Adrenal gland (tissue), 12 donors: ENCODE measurements around the gene DNAH6. TPM values are rescaled to one million over a fixed set of nuclear protein-coding genes. Genes with fewer than 3 reads are reported as not detected.

ENCODE experiments used
- DNase-seq, 7 donors: peaks; one replicate each; pipeline ENCODE4 v3.0.0-alpha.2; 2019 to 2020
- H3K27ac ChIP-seq, 5 donors: fragments of 200-600 bp; sonication (generic) in 4 of 5; 1 replicate in 3 of 5; 2 replicates in 2 of 5; pipeline versions ENCODE4 v1.5.1 to v1.8.0; 2016 to 2020; ENCODE audit warnings: mild to moderate bottlenecking in 1 of 5
- H3K27me3 ChIP-seq: fragments of 200-600 bp; 2 replicates; pipeline ENCODE4 v1.8.0; 2021
- H3K36me3 ChIP-seq, 2 donors: fragments of 200-600 bp; replicated peaks in 1 of 2; 1 replicate in 1 of 2; 2 replicates in 1 of 2; pipeline versions ENCODE4 v1.5.1 to v1.8.0; 2018 to 2022
- H3K4me1 ChIP-seq, 2 donors: fragments of 200-600 bp; replicated peaks in 1 of 2; 1 replicate in 1 of 2; 2 replicates in 1 of 2; pipeline versions ENCODE4 v1.5.1 to v1.8.0; 2018 to 2021
- H3K4me3 ChIP-seq, 4 donors: fragments of 200-600 bp; sonication (generic) in 3 of 4; one replicate each; pipeline ENCODE4 v1.5.1; 2016 to 2018
- H3K9me3 ChIP-seq, 3 donors: fragments of 200-600 bp; sonication (generic) in 1 of 3; replicated peaks in 1 of 3; 1 replicate in 2 of 3; 2 replicates in 1 of 3; pipeline versions ENCODE4 v1.5.1 to v1.8.0; 2016 to 2021
- POLR2A ChIP-seq, 2 donors: fragments of 450-650 bp; IDR thresholded peaks; one replicate each; pipeline ENCODE4 v1.6.1; 2017; ENCODE audit warnings: antibody characterized with exemption in 2 of 2, mild to moderate bottlenecking in 2 of 2, moderate library complexity in 1 of 2
- WGBS, 4 donors: extraction: QIAGEN DNeasy Blood & Tissue Kit in 2 of 4; methylation state at CpG; one replicate each; pipeline versions ENCODE4 v1.1.5 to v1.1.7; 2013 to 2017; 5-methylcytosine and 5-hydroxymethylcytosine counted together
- intact Hi-C, 2 donors: fragments of 100-400 bp; cut with DNase I; formaldehyde crosslinking; loops; one replicate each; pipeline versions ENCODE4 v1.14.1 to v1.15.0; 2022 to 2023
- polyA plus RNA-seq, 3 donors: library from polyadenylated mRNA; stranded (reverse); fragments of 200-250 nt in 2 of 3; fragments of 350-450 nt in 1 of 3; fragmentation: Illumina TruSeq in 1 of 3; extraction: RNeasy Lipid Tissue Mini Kit (QIAGEN cat#74804) in 1 of 3; gene quantifications; one replicate each; pipeline ENCODE4 v1.2.3, GENCODE V29; 2013 to 2014
- total RNA-seq, 9 donors: library from RNA; depleted of rRNA in 4 of 9; stranded (reverse); fragments of >200 nt in 4 of 9; fragments of 120-200 nt in 1 of 9; fragmentation: NEBNext Ultra II Directional in 1 of 9; extraction: Animal tissue kit (Norgen Biotek cat#: 25700) in 1 of 9; gene quantifications; one replicate each; pipeline versions ENCODE4 v1.1.0 to v1.2.4, GENCODE V29; 2013 to 2023
- TF ChIP-seq, protein P1 (sequence below), 6 experiments: fragments of 450-650 bp in 4 of 6; fragments of 200-600 bp in 2 of 6; sonication (generic) in 1 of 6; IDR thresholded peaks; 1 replicate in 5 of 6; 2 replicates in 1 of 6; pipeline versions ENCODE4 v1.5.1 to v1.8.0; 2016 to 2021; ENCODE audit warnings: antibody characterized with exemption in 6 of 6, mild to moderate bottlenecking in 2 of 6, moderate library complexity in 1 of 6
- donor health status: healthy with polysubstance abuse.
- donor health status: Bipolar disorder and iron deficiency.
- donor health status: DM: yes; HTN: yes; CAD: no.
- donor health status: DM: no; HTN: no; CAD: no.
- donor health status: DM: no; HTN: no; CAD: no.
- donor health status: DM: yes; HTN: yes; CAD: no.

Gene DNAH6
- total and polyA plus RNA-seq, 12 donors = 0.06 to 0.74 (median 0.28) TPM

DNA sequence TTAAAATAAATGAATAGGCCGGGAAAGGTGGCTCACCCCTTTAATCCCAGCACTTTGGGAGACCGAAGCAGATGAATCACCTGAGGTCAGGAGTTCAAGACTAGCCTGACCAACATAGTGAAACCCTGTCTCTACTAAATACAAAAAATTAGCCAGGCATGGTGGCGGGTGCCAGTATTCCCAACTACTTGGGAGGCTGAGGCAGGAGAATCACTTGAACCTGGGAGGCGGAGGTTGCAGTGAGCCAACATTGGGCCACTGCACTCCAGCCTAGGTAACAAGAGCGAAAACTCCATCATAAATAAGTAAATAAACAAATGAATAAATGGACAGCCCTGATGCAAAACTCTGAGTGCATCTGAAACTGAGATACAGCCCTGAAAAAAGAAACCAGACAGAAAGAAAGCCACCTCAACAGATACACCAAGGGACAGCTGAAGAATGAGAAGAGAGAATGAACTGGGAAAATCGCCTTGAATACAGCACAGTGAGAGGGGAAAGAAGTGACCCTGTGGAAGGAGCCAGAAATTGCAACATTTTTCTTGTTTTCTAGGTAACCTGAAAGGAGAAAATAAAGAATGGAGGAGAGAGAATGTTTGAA, 300.2 kb downstream of the DNAH6 start:
- no peaks in the 10 kb centered on the region for H3K36me3 ChIP-seq
- H3K4me3 ChIP-seq = no peak overlapping the region
- 82 to 88% (median 87%) methylated on average over 6 of the region's 6 CpGs for WGBS, 4 donors
- no peaks in the 10 kb centered on the region for H3K4me1 ChIP-seq
- TF ChIP-seq, protein P1, sequence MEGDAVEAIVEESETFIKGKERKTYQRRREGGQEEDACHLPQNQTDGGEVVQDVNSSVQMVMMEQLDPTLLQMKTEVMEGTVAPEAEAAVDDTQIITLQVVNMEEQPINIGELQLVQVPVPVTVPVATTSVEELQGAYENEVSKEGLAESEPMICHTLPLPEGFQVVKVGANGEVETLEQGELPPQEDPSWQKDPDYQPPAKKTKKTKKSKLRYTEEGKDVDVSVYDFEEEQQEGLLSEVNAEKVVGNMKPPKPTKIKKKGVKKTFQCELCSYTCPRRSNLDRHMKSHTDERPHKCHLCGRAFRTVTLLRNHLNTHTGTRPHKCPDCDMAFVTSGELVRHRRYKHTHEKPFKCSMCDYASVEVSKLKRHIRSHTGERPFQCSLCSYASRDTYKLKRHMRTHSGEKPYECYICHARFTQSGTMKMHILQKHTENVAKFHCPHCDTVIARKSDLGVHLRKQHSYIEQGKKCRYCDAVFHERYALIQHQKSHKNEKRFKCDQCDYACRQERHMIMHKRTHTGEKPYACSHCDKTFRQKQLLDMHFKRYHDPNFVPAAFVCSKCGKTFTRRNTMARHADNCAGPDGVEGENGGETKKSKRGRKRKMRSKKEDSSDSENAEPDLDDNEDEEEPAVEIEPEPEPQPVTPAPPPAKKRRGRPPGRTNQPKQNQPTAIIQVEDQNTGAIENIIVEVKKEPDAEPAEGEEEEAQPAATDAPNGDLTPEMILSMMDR (IDR thresholded peaks at IDR 0.05) = no peak
- no peak for TF ChIP-seq POLR2A (IDR thresholded peaks at IDR 0.05)
- H3K27me3 ChIP-seq = no peaks in the 10 kb centered on the region
- intact Hi-C loops = no loop called here
- DNase-seq = no peak
- H3K27ac ChIP-seq = no peak overlapping the region
- no peaks in the 10 kb centered on the region for H3K9me3 ChIP-seq

DNA sequence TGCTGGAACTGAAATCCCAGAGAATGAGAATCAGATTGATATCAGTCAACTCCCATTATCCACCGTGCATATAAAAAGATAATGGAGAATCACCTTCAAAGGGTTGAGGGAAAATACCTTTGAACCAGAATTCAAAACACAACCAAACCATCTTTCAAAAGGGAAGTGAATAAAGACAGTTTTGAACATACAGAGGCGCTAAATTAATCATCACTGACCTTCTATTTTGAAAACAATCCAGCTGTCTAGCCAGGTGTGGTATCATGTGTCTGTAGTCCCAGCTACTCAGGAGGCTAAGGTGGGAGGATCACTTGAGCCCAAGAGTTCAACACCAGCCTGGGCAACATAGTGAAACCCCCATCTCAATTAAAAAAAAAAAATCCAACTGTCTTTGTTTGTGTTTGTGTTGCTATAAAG, 300.9 kb downstream of the DNAH6 start:
- TF ChIP-seq, protein P1 (IDR thresholded peaks at IDR 0.05) = no peak
- TF ChIP-seq POLR2A (IDR thresholded peaks at IDR 0.05) = no peak
- no peaks in the 10 kb centered on the region for H3K4me1 ChIP-seq
- no peaks in the 10 kb centered on the region for H3K27me3 ChIP-seq
- no peak for DNase-seq
- no peak overlapping the region for H3K27ac ChIP-seq
- H3K36me3 ChIP-seq = no peaks in the 10 kb centered on the region
- H3K4me3 ChIP-seq = no peak overlapping the region
- intact Hi-C loops = no loop called here
- WGBS, 4 donors = 72 to 82% (median 76%) methylated on average over 2 of the region's 2 CpGs
- H3K9me3 ChIP-seq = no peaks in the 10 kb centered on the region

GRCh38 chr2:84821806-84822205, 305.5 kb downstream of the DNAH6 start:
- H3K4me3 ChIP-seq = no peak overlapping the region
- no peak overlapping the region for H3K27ac ChIP-seq
- no peaks in the 10 kb centered on the region for H3K27me3 ChIP-seq
- H3K4me1 ChIP-seq = no peaks in the 10 kb centered on the region
- H3K9me3 ChIP-seq = no peaks in the 10 kb centered on the region
- TF ChIP-seq POLR2A (IDR thresholded peaks at IDR 0.05) = no peak
- TF ChIP-seq, protein P1 (IDR thresholded peaks at IDR 0.05) = no peak
- WGBS, 4 donors = 85 to 91% (median 87%) methylated on average over 7 of the region's 7 CpGs
- H3K36me3 ChIP-seq = no peaks in the 10 kb centered on the region
- DNase-seq = no peak
- intact Hi-C loops = no loop called here

DNA sequence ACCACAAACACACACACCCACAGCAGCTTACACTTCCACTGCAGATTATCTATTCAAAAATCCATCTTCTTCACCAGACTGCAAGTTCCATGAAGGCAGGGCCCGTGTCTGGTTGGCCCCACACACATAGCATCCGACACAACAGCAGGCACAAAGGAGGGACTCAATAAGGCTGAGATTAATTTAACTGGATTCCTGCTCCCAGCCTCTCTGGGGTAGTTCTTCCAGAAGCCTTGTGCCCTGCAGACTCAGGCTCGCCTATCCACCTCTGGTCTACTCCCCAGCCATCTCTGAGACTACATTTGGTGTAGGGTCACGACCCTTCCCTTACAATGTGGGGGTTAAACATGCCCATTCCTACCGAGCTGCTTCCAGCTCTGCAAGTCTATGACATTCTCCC, 306.9 kb downstream of the DNAH6 start:
- Histone ChIP-seq H3K36me3 (no peaks in the 10 kb centered on the region), H3K27ac (no peak overlapping the region), H3K9me3 (no peaks in the 10 kb centered on the region), H3K4me3 (no peak overlapping the region), H3K4me1 (no peaks in the 10 kb centered on the region), H3K27me3 (no peaks in the 10 kb centered on the region)
- intact Hi-C loops = no loop called here
- WGBS, 4 donors = 75 to 83% (median 81%) methylated on average over 5 of the region's 5 CpGs
- TF ChIP-seq, protein P1 (IDR thresholded peaks at IDR 0.05) = no peak
- DNase-seq = no peak
